H9 (cell line): ENCODE results near the gene MAP3K7CL. TPM values are rescaled to one million over a fixed set of nuclear protein-coding genes. Genes with fewer than 3 reads are reported as not detected.

Source experiments
- DNase-seq: peaks from one replicate; pipeline ENCODE4 v3.0.0-alpha.2; 2017
- H2AFZ ChIP-seq: one replicate; pipeline ENCODE4 v1.6.1; 2013; ENCODE audit warnings: mild to moderate bottlenecking, low read length, control low read depth, moderate library complexity
- H2AK5ac ChIP-seq: 2 replicates; pipeline ENCODE4 v1.6.1; 2013; ENCODE audit warnings: low read length, control low read depth, mixed read lengths; ENCODE audit not compliant: insufficient read length
- H2BK120ac ChIP-seq: one replicate; pipeline ENCODE4 v1.6.1; 2013; ENCODE audit warnings: low read depth, mild to moderate bottlenecking, low read length, control low read depth, inconsistent platforms; ENCODE audit not compliant: poor library complexity, severe bottlenecking
- H2BK12ac ChIP-seq: 2 replicates; pipeline ENCODE4 v1.6.1; 2013; ENCODE audit warnings: low read length, control low read depth, mixed read lengths, low read depth; ENCODE audit not compliant: insufficient read length
- H2BK15ac ChIP-seq: 2 replicates; pipeline ENCODE4 v1.6.1; 2013; ENCODE audit warnings: low read depth, low read length, control low read depth
- H2BK20ac ChIP-seq: one replicate; pipeline ENCODE4 v1.6.1; 2013; ENCODE audit warnings: low read depth, mild to moderate bottlenecking, low read length, control low read depth, inconsistent platforms; ENCODE audit not compliant: poor library complexity, severe bottlenecking
- H2BK5ac ChIP-seq: 2 replicates; pipeline ENCODE4 v1.6.1; 2013; ENCODE audit warnings: low read length, control low read depth, mixed read lengths; ENCODE audit not compliant: insufficient read length
- H3K14ac ChIP-seq: 2 replicates; pipeline ENCODE4 v1.6.1; 2013; ENCODE audit warnings: low read length, control low read depth; ENCODE audit not compliant: insufficient read depth
- H3K18ac ChIP-seq: 2 replicates; pipeline ENCODE4 v1.6.1; 2013; ENCODE audit warnings: low read depth, mild to moderate bottlenecking, mixed read lengths, low read length, control low read depth; ENCODE audit not compliant: insufficient read length
- H3K23ac ChIP-seq: 2 replicates; pipeline ENCODE4 v1.6.1; 2013; ENCODE audit warnings: low read length, control low read depth, mixed read lengths, low read depth; ENCODE audit not compliant: insufficient read length
- H3K23me2 ChIP-seq: 2 replicates; pipeline ENCODE4 v1.6.1; 2013; ENCODE audit warnings: low read depth, mild to moderate bottlenecking, mixed read lengths, low read length, control low read depth; ENCODE audit not compliant: insufficient read length, poor library complexity, severe bottlenecking
- H3K27ac ChIP-seq: 2 replicates; pipeline ENCODE4 v1.5.1; 2013; ENCODE audit warnings: low read length, control low read depth, mixed read lengths, low read depth; ENCODE audit not compliant: insufficient read length
- H3K27me3 ChIP-seq: 2 replicates; pipeline ENCODE4 v1.6.1; 2013; ENCODE audit warnings: low read length, control low read depth, inconsistent platforms; ENCODE audit not compliant: insufficient read depth
- H3K4ac ChIP-seq: 2 replicates; pipeline ENCODE4 v1.6.1; 2013; ENCODE audit warnings: low read depth, mild to moderate bottlenecking, control low read depth, inconsistent platforms, low read length, moderate library complexity
- H3K4me1 ChIP-seq: 2 replicates; pipeline ENCODE4 v1.6.1; 2013; ENCODE audit warnings: low read length, control low read depth, inconsistent platforms; ENCODE audit not compliant: insufficient read depth
- H3K4me2 ChIP-seq: 2 replicates; pipeline ENCODE4 v1.6.1; 2013; ENCODE audit warnings: low read length, control low read depth, mixed read lengths; ENCODE audit not compliant: insufficient read length, insufficient read depth
- H3K56ac ChIP-seq: 2 replicates; pipeline ENCODE4 v1.6.1; 2013; ENCODE audit warnings: low read depth, mild to moderate bottlenecking, mixed read lengths, low read length, control low read depth; ENCODE audit not compliant: insufficient read length
- H3K79me1 ChIP-seq: 2 replicates; pipeline ENCODE4 v1.6.1; 2013; ENCODE audit warnings: low read depth, mild to moderate bottlenecking, moderate library complexity, low read length, control low read depth, inconsistent platforms; ENCODE audit not compliant: insufficient read depth, poor library complexity, severe bottlenecking
- H3K79me2 ChIP-seq: 2 replicates; pipeline ENCODE4 v1.6.1; 2013; ENCODE audit warnings: low read length, control low read depth, inconsistent platforms; ENCODE audit not compliant: insufficient read depth
- H3K9ac ChIP-seq: 2 replicates; pipeline ENCODE4 v1.6.1; 2013; ENCODE audit warnings: low read length, control low read depth, mixed read lengths; ENCODE audit not compliant: insufficient read length; ENCODE audit errors: extremely low read depth
- H3K9me3 ChIP-seq: one replicate; pipeline ENCODE4 v1.6.1; 2013; ENCODE audit warnings: low read depth, low read length, inconsistent platforms; ENCODE audit not compliant: control insufficient read depth
- H3T11ph ChIP-seq: one replicate; pipeline ENCODE4 v1.6.1; 2013; ENCODE audit warnings: mild to moderate bottlenecking, low read length, control low read depth, inconsistent platforms
- H4K20me1 ChIP-seq: one replicate; pipeline ENCODE4 v1.6.1; 2013; ENCODE audit not compliant: control insufficient read depth, insufficient read length, insufficient read depth
- H4K5ac ChIP-seq: 2 replicates; pipeline ENCODE4 v1.6.1; 2013; ENCODE audit warnings: low read depth, mild to moderate bottlenecking, mixed read lengths, low read length, control low read depth; ENCODE audit not compliant: insufficient read length
- H4K8ac ChIP-seq: replicated peaks from 2 replicates; pipeline ENCODE4 v1.6.1; 2013; ENCODE audit warnings: low read length, control low read depth, mixed read lengths, low read depth; ENCODE audit not compliant: insufficient read length
- H4K91ac ChIP-seq: 2 replicates; pipeline ENCODE4 v1.6.1; 2013; ENCODE audit warnings: low read depth, mild to moderate bottlenecking, moderate library complexity, mixed read lengths, low read length, control low read depth; ENCODE audit not compliant: insufficient read length
- H3K27ac Mint-ChIP-seq, 3 experiments: 2 replicates in 2 of 3; 3 replicates in 1 of 3; pipeline ENCODE4 v1.8.0; 2020 to 2021; ENCODE audit warnings: mixed read lengths in 3 of 3, mild to moderate bottlenecking in 1 of 3, moderate library complexity in 1 of 3
- H3K27me3 Mint-ChIP-seq: 2 replicates; pipeline ENCODE4 v1.8.0; 2021; ENCODE audit warnings: low read depth, mild to moderate bottlenecking, moderate library complexity, mixed read lengths
- H3K36me3 Mint-ChIP-seq, 3 experiments: 2 replicates in 2 of 3; 3 replicates in 1 of 3; pipeline ENCODE4 v1.8.0; 2020 to 2021; ENCODE audit warnings: low read depth in 3 of 3, mixed read lengths in 3 of 3; ENCODE audit not compliant: insufficient read depth in 1 of 3
- H3K4me1 Mint-ChIP-seq, 2 experiments: 2 replicates each; pipeline ENCODE4 v1.8.0; 2020; ENCODE audit warnings: mixed read lengths in 2 of 2
- H3K4me3 Mint-ChIP-seq, 2 experiments: 2 replicates in 1 of 2; 3 replicates in 1 of 2; pipeline ENCODE4 v1.8.0; 2020 to 2021; ENCODE audit warnings: mild to moderate bottlenecking in 2 of 2, mixed read lengths in 2 of 2, moderate library complexity in 1 of 2
- H3K9me3 Mint-ChIP-seq, 2 experiments: 2 replicates in 1 of 2; 3 replicates in 1 of 2; pipeline ENCODE4 v1.8.0; 2020; ENCODE audit warnings: mild to moderate bottlenecking in 2 of 2, mixed read lengths in 2 of 2, moderate library complexity in 1 of 2
- CTCF ChIP-seq: fragments of 200-600 bp; sonication (generic); conservative IDR thresholded peaks from 3 replicates; pipeline ENCODE4 v1.8.0; 2021; ENCODE audit warnings: antibody characterized with exemption, mild to moderate bottlenecking
- WGBS: extraction: QIAGEN DNeasy Blood & Tissue Kit; methylation state at CpG from one replicate; pipeline ENCODE4 v1.1.7; 2013; ENCODE audit warnings: missing lambda C conversion rate, low lambda C conversion rate, mixed read lengths; ENCODE audit not compliant: insufficient read length; ENCODE audit errors: extremely low coverage; 5-methylcytosine and 5-hydroxymethylcytosine counted together
- total RNA-seq: library from RNA; stranded (reverse); gene quantifications from 2 replicates; pipeline ENCODE4 v1.2.1, GENCODE V29; 2021

MAP3K7CL gene
- total RNA-seq, 1 experiment from 2014 or later, result not detected

- H3K36me3 Mint-ChIP-seq, result no peaks in the 10 kb centered on the region
- Histone ChIP-seq H2BK20ac (no peak overlapping the region), H3K27ac (no peak overlapping the region), H4K20me1 (no peaks in the 10 kb centered on the region), H3K23me2 (no peaks in the 10 kb centered on the region), H3K4me2 (no peak overlapping the region), H2BK15ac (no peak overlapping the region), H3K27me3 (no peaks in the 10 kb centered on the region), H3K9me3 (no peaks in the 10 kb centered on the region), H2BK120ac (no peak overlapping the region), H3K79me1 (no peaks in the 10 kb centered on the region), H3K14ac (no peak overlapping the region), H4K8ac (no peak overlapping the region), H2AK5ac (no peak overlapping the region), H3K23ac (no peak overlapping the region), H4K5ac (no peak overlapping the region), H4K91ac (no peak overlapping the region), H2BK12ac (no peak overlapping the region), H3K79me2 (no peaks in the 10 kb centered on the region), H2AFZ (no peak overlapping the region), H3K56ac (no peak overlapping the region), H3K9ac (no peak overlapping the region), H3K4me1 (no peaks in the 10 kb centered on the region), H3T11ph (no peak overlapping the region), H3K4ac (no peak overlapping the region), H3K18ac (no peak overlapping the region), H2BK5ac (no peak overlapping the region)
- no peak overlapping the region for H3K27ac Mint-ChIP-seq
- no peaks in the 10 kb centered on the region for H3K9me3 Mint-ChIP-seq
- no peak for TF ChIP-seq CTCF
- H3K4me3 Mint-ChIP-seq, result no peak overlapping the region
- WGBS, result no CpG with 5 or more reads among the region's 3 CpGs
- H3K4me1 Mint-ChIP-seq, result no peaks in the 10 kb centered on the region
- H3K27me3 Mint-ChIP-seq, result no peaks in the 10 kb centered on the region
- no peak for DNase-seq
Observed at GRCh38 chr21:29166323-29166722, 35.9 kb downstream of the MAP3K7CL start.
